HG02870 (cell line): ENCODE data around the gene KRTAP5-9.
"Not testable (repeated sequence)": the region's sequence is repeated elsewhere in the genome, so short reads cannot be mapped to it uniquely, and the experiment has no call there.

Experiments
- ATAC-seq: cut with Tn5 transposase; IDR thresholded peaks from one replicate; pipeline ENCODE4 v1.9.1; 2021; ENCODE audit warnings: mild to moderate bottlenecking, moderate library complexity; ENCODE audit not compliant: unreplicated experiment

The KRTAP5-9 gene

GRCh38 chr11:71548120-71548519 lies at the start of gene KRTAP5-9:
Gene KRTAP5-9, plus strand, starts transcription at chr11:71548420. Its CDS starts 238 bp downstream, at chr11:71548658.
- no peak for ATAC-seq

GRCh38 chr11:71499125-71499524 lies 49.1 kb upstream of the KRTAP5-9 start:
- ATAC-seq = no peak

- ATAC-seq = no peak
These were observed 48.7 kb upstream of the KRTAP5-9 start for GRCh38 chr11:71499546-71499945.

GRCh38 chr11:71500601-71501021 lies 47.6 kb upstream of the KRTAP5-9 start:
- ATAC-seq = no peak

- no peak for ATAC-seq
These were observed 46.9 kb upstream of the KRTAP5-9 start for GRCh38 chr11:71501071-71501985.

- no peak for ATAC-seq
These were observed 46.2 kb upstream of the KRTAP5-9 start for GRCh38 chr11:71502026-71502425.

GRCh38 chr11:71502871-71503435 lies 45.3 kb upstream of the KRTAP5-9 start:
- ATAC-seq = no peak

GRCh38 chr11:71504531-71504930 lies 43.7 kb upstream of the KRTAP5-9 start:
- no peak for ATAC-seq

GRCh38 chr11:71505001-71505400 lies 43.2 kb upstream of the KRTAP5-9 start:
- ATAC-seq = no peak

- no peak for ATAC-seq
These were observed 42.4 kb upstream of the KRTAP5-9 start for GRCh38 chr11:71505781-71506180.

GRCh38 chr11:71507102-71507501 lies 41.1 kb upstream of the KRTAP5-9 start:
- ATAC-seq = no peak

GRCh38 chr11:71518506-71519471 lies 29.4 kb upstream of the KRTAP5-9 start:
- ATAC-seq = no peak

GRCh38 chr11:71519546-71519945 lies 28.7 kb upstream of the KRTAP5-9 start:
- no peak for ATAC-seq

GRCh38 chr11:71525188-71525937 lies 22.9 kb upstream of the KRTAP5-9 start:
- ATAC-seq = no peak

GRCh38 chr11:71525938-71526495 lies 22.2 kb upstream of the KRTAP5-9 start:
- no peak for ATAC-seq

GRCh38 chr11:71526796-71527575 lies 21.2 kb upstream of the KRTAP5-9 start, which contains the start of gene KRTAP5-7:
Gene KRTAP5-7, plus strand, starts transcription at chr11:71527267. Its CDS starts 34 bp downstream, at chr11:71527301.
- ATAC-seq = not testable (repeated sequence)

GRCh38 chr11:71527576-71528210 lies 20.5 kb upstream of the KRTAP5-9 start:
- ATAC-seq = no peak

GRCh38 chr11:71530602-71531001 lies 17.6 kb upstream of the KRTAP5-9 start:
- no peak for ATAC-seq
